Eye (tissue), 1 donor: ENCODE data around the gene RYK.

ENCODE experiments used
- DNase-seq: peaks from one replicate; pipeline ENCODE4 v3.0.0-alpha.2; 2015

Gene RYK

GRCh38 chr3:134147411-134147810 lies 103.2 kb downstream of the RYK start:
- no peak for DNase-seq

DNA sequence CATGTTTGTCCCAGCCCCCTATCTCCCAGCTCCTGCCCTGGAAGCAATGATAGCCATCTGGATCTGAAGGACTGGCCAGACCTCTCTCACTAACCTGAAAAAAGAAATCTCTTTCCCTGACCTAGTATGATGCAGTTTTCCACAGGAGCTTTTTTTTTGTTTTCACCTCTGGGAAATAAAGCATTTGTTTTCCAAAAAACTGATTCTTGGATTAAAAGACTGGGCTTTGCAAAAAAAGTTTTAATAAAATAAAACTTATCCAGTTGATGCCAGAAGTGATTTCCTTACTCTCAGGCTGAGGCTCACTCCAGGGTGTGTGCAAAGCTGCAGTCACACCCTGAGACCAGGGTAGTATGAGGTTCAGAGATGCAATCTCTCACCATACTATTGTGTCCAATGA lies 104.0 kb downstream of the RYK start:
- DNase-seq = no peak

GRCh38 chr3:134145183-134145582 lies 105.5 kb downstream of the RYK start:
- no peak for DNase-seq

DNA sequence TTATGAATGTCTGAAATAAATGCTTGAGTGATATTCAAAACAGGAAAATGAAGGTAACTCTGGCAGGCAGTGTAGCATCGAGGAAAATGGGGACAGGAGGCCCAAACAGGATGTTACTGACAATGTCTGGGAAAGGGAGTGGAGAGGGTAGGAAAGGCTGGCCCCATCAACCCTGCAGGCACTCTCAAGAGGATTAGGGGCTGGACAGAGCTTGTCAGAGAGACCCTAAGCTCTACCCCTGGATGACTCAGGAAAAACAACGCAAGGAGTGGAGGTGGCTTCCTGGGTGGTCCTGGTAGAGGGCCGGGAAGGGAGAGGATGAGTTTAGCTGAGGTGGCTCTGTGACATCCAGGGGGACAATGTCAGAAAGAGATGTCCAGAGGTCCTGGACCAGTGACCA lies 106.0 kb downstream of the RYK start:
- no peak for DNase-seq

DNA sequence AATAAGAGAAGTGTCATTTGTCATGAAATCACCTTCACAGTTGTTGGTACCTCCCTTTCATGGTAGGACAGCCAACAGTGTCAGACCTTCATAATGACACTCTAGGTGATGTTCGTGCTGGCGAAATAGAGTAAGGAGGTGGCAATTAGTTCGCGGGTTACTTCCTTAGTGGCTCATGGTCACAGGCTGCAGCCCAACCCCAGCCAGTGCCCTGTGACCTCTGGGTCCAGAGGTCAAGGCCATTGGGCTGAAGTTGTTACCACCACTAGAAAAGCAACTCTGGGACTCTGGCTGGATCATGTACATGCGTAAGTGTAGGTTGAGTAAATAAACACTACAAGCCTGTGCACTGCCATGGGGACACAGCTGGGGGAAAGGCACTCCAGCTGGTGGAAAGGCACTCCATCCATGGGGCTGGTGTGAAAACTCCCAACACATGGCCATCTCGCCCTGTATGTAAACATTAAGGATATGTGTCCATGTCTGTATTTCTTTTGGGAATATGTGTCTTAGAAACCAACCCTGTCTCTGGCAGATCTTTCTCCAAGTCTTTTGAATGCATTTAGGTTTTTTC lies 106.7 kb downstream of the RYK start:
- no peak for DNase-seq

DNA sequence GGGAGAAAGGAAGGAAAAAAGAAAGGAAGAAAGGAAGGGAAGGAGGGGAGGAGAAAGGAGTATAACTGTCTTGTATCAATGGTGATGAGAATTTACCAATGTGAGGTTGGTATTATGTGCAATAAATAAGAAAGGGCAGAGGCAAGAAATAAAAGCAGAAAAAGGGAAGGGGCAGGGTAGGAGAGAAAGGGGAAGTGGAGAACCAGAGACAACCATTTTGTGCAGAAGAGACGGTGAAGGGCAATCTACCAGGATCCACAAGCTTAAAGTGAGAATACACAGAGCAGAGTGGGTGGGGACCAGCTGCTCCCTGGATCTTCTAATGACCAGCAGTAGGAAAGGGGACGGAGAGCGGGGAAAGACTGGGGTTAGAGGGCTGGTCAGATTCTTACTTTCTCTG lies 114.1 kb downstream of the RYK start:
- DNase-seq = no peak

GRCh38 chr3:134134698-134135415 lies 115.8 kb downstream of the RYK start:
- DNase-seq = no peak

DNA sequence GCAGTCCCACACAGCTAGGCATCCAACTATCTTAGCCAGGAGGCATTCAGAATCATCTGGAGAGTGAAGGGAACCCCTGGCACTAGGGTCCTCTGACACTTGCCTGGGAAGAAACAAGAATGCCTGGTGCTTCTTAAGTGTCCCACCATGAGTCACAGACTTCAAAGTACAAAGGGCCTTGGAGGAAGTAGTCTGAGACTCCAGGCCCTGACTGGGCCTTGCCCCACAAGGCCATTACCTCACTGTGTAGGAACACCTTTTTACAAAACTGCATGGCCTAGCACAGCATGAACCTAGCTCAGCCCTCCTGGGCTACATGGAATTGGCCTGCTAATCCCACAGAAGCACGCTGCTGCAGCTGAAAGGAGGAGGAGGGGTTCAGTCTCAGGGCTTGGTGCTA lies 116.4 kb downstream of the RYK start:
- DNase-seq = no peak

DNA sequence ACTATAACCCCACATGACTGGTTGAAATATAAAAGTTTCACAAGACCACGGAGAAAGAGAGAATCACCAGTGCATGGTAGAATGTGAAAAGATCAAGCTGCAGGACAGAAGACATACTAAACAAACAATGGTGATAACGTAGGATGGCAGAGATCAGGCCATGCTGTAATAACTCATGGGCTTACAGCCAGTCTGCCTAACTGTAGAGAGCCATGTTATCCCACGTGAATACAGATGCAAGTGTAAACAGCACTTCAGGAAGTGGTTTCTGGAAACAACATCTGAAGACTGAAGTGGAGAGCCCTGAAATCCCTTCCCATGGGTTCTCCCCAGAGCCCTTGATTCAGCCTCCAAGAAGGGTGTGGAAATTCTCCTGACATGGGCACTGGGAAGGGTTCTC lies 117.7 kb downstream of the RYK start:
- DNase-seq = no peak

DNA sequence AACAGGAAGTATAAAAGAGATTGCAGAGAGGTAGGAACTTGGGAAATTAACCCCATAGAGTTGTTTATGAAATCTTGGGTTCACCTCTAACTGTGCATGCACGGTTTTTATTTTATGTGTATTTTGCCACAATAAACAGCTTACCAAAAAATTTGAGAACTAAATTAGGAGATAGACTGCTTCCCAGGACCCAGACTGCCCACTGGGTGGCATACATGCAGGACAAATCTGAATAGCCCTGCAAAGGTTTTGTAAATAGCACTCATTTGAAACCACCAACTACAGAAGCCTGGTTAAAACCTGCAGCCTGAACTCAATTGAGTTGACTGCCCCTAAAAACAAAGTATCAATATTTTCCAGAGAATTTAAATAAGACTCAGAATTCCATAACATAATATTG lies 124.5 kb downstream of the RYK start:
- DNase-seq = no peak

- DNase-seq = no peak
Measured at GRCh38 chr3:134114726-134115125, 135.9 kb downstream of the RYK start.

GRCh38 chr3:134111616-134112015 lies 139.0 kb downstream of the RYK start:
- no peak for DNase-seq

- DNase-seq = no peak
Measured at GRCh38 chr3:134110963-134111362, 139.7 kb downstream of the RYK start.
